GM21737 (cell line): ENCODE data around the gene OXGR1.
"Not testable (repeated sequence)": the region's sequence is repeated elsewhere in the genome, so short reads cannot be mapped to it uniquely, and the experiment has no call there.

Experiments used
- ATAC-seq: cut with Tn5 transposase; IDR thresholded peaks from one replicate; pipeline ENCODE4 v1.9.1; 2021; ENCODE audit warnings: mild to moderate bottlenecking, moderate library complexity; ENCODE audit not compliant: unreplicated experiment

OXGR1 gene

GRCh38 chr13:97005625-97006262 lies 11.5 kb upstream of the OXGR1 start:
- ATAC-seq = no peak

GRCh38 chr13:97004886-97005285 lies 10.6 kb upstream of the OXGR1 start:
- no peak for ATAC-seq

DNA sequence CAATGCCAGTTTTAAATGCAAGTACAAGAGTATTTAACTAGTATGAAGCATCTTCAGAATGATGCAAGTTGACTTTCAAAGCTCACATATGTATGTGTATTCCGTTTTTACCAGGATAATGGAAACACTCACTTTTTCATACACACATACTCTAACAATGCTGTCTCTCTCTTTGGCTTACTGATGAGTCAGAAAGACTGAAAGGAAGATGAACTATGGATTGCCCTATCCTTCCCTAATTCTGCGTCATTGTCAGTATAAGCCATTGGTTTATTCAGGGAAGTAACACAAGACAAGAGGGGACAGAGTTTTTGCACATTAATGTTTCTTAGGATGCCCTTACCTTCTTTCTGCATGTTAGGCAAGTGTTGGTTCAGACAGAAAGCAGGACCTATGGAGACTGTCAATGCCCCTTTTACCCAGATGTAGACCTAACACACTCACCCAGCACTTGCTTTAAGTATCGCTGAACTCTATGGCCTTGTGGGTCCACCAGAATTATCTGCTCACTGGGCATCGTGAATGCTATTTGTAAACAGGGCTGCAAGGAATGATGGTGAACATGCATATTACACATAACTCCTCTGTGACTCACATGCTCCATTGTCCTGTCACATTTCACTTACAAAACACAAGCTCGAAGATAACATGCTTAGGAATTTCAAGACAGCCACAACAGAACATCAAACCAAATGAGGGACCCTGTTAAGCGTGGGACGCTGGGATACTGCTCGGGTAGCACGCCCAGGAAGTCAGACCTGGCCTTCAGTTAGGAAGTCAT lies 10.0 kb upstream of the OXGR1 start:
- ATAC-seq = no peak

DNA sequence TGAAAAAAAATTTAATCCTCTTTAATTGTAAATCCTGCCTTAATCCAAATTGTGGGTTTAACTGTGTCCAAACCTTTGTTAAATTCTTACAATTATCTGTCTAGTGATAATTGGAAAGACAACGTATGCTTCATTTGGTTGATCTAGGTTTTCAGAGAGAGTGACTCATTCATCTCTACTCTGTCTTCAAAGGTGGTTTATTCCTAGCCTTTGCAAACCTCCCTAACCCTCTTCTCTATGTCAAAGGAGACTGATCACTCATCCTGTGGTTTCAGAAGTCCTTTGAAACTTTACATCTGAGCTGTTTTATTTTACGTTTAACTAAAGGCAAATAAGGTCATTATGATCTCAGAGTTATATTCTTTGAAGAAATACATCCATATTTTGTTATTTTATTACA lies 8.8 kb upstream of the OXGR1 start:
- no peak for ATAC-seq

DNA sequence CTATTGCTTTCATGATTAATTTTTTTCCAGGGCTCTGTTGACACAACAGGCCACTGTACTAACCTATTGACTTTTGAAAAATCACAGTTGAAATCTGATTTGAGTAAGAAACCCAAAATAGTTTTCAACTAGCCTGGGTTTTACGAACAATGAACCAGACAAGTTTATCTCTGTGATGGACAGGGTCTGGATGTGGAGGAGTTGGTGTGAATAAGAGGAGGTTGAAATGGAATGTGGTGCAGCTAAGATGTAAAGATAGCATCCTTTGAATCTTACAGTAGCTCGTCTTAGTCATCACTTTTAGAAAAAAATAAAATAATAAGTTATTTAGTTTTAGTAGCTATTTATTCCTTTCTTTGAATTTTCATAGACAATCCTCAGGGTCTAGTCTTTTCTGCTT lies 8.3 kb upstream of the OXGR1 start:
- ATAC-seq = no peak

DNA sequence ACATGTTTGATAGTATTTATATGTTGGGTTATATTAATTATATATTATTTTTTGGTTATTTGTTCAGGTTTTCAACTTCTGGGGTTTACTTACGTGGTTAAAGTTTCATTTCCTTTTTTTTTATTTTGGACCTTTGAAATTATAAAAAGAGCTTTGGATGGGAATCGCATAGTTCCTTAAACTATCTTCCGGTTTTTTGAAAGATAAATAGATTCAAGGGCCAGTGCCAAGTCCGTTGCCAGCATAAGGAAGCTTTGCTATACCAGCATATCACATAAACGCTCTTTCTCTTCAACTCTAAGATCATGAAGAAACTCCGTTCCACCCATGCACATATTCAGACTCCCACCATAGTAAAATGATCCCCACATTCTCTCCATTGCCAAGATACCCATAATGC lies 7.4 kb upstream of the OXGR1 start:
- ATAC-seq = no peak

DNA sequence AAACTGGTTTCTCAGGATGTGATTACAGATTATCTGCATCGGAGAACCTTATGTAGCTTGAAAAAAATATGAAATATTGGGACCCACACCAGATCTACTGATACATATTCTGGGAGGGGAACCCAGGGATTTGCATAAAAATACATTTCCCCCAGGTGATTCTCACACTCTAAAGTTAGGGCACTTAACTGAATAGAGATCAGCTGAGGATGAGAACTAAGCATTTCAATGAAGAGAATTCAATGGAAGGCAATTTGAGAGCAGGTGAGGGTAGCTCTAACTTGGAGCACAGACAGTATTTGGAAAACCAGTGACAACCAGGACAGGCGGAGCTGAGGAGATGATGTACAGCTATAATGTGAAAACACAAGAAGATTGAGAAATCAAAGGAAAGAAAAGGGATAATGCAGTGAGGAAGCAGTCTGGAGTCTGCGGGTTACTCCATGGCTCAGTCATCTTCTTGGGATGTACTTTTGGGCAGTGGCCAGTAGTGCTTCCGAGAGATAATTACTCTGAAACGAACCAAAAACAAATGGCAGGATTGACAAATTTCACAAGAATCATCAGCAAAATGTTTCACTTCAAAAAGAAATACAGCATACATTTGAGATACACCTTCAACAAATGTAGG lies 6.1 kb upstream of the OXGR1 start:
- ATAC-seq = no peak

GRCh38 chr13:96999091-96999490 lies 4.8 kb upstream of the OXGR1 start:
- ATAC-seq = no peak

DNA sequence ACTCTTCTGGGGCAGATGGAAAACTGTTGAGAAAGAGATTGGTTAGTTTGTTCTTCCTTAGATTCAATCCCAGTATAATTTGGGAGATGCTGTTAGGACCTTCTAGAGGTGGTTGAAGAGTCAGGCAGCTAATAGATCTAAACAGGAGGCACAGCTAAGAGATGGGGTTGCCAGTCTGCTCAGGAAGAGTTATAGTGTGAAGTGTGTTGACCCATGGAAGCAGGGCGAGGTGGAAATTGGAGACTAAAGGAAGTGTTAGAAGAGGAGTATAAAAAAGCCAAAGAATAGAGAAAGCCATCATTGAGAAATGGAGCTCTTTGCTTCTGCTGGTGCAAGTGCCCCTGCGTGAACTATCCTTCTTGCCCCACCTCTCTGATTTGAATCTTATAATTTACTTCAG lies 3.8 kb upstream of the OXGR1 start:
- no peak for ATAC-seq

- no peak for ATAC-seq
Observed at GRCh38 chr13:96996886-96997285, 2.6 kb upstream of the OXGR1 start.

GRCh38 chr13:96996107-96996506 lies 1.8 kb upstream of the OXGR1 start:
- ATAC-seq = no peak

DNA sequence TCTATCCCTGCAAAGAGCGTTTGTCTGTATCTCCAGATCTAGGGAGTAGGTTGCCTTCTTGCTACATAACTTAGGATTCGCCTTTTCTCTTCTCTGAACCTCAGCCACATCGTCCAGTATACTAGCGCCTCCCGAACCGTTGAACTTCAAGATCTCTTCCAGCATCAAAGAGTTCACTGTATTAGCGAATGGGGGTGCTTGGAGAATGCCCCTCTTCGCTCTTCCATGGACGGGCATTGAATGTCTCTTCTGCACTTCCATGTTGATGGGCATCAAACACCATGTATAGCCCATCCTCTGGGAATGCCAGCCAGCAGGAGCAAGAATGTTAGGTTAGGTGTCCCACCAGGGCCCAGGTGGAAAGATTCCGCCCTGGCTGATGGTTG lies 575 bp upstream of the OXGR1 start:
- no peak for ATAC-seq

- ATAC-seq = no peak
Observed at GRCh38 chr13:96993634-96994016, 651 bp downstream of the OXGR1 start.

DNA sequence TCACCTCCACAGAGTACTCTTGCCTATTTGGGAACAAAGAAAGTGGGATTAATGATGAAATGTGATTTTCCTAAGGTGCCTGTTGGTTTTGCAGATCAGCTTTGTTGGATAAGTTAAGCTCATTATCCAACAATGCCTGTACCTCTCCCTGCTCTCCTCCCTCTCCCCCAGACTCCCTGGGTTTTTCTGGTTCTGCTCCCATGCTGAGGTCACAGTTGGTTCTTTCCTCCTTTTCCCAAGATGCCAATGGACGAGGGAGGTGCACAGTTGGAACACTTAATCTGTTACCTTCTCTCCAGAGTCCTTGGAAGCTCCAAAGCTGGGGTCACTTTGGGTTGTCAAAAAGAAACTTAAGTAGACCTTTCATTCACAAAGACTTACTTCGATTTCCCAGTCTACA lies 1.6 kb downstream of the OXGR1 start:
- ATAC-seq = no peak

DNA sequence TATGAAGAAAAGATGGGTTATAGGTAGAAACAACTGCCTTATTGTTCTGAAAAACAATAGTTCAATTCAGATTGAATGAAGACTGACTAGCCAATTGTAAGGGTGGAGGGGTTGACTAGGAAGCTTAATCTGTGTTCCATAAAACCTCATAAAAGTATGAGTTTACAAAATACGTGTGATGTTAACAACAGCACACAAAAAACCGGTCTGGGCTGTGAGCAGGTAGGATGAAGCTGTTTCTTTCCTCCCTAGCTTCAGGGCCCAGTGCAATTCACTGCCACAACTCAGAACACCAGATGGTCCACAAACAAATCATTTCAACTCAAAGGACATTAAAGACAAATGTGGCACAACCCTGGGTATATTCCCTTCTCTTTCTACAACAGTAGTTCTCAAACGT lies 3.2 kb downstream of the OXGR1 start:
- ATAC-seq = no peak

- no peak for ATAC-seq
Observed at GRCh38 chr13:96988441-96988840, 5.8 kb downstream of the OXGR1 start.

DNA sequence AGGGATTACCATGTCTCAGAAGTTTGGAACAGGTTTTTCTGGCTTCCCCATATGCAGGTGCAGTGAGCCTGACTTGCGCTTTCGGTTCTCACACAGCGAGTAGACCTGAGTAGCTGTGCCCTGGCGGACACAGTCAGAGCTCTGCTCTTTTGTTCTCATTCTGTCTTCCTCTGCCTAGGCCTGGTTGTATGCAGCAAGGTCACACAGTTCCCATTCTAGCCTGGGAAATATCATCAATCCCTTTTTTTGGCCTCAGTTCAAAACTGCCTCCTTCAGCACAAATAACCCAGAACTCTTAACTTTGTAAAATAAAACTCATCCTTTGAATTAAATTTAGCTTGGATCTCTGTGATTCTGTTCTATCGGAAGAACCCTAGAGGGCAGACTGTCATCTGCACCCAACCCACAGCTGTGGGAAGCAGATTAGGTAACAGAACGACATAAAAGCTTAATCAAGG lies 10.2 kb downstream of the OXGR1 start:
- ATAC-seq = peak; percentile 100

DNA sequence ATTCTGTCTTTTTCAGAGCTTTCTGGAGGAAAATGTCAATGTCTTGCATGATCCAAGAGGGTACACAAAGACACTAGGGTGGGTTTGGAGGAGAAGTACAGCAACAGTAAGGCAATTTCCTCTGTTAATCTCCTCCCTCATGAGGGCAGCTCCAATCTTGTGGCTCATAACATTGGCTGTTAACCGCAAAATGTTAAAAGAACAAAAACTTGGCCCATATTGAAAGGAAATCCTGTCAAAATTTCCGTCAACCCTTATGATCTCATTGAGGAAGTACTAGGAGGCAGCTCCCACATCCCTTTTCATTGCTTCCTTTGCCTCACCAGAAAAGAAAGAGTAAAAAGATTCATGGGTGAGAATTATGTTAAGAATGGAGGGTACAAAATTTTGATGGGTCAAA lies 11.6 kb downstream of the OXGR1 start:
- ATAC-seq = no peak

DNA sequence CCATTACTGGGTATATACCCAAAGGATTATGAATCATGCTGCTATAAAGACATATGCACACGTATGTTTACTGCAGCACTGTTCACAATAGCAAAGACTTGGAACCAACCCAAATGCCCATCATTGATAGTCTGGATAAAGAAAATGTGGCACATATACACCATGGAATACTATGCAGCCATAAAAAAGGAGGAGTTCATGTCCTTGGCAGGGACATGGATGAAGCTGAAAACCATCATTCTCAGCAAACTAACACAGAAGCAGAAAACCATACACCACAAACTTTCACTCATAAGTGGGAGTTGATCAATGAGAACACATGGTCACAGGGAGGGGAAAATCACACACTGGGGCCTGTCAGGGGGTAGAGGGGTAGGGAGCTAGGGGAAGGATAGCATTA lies 14.4 kb downstream of the OXGR1 start:
- not testable (repeated sequence) for ATAC-seq

DNA sequence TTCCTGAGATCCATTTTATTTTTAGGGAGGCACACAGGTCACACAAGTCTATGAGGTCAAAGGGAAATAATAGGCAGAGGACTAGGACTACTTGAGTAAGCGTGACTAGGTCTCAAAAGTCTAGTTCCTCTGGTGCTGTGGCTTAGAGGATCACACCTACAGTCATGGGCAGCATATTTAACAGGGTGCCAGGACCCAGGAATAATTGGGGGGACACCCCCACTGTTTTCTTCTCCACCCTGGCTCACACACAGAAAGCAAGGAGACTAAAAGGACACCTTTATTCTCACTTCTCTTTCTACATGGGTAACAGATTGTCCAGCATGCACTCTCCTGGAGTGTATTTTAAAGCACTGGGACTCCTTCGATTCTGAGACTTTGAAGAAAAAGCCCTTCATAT lies 26.2 kb downstream of the OXGR1 start:
- ATAC-seq = no peak

GRCh38 chr13:96967248-96967745 lies 27.0 kb downstream of the OXGR1 start:
- no peak for ATAC-seq
